ENCODE measurements around the gene ENSA.
"Not testable (repeated sequence)": the region's sequence is repeated elsewhere in the genome, so short reads cannot be mapped to it uniquely, and the experiment has no call there.

ENSA gene

GRCh38 chr1:150629115-150629928 is at the start of gene ENSA:
TSS of gene ENSA (minus strand) at chr1:150629612. CDS start at chr1:150629470, 142 bp downstream.
- DNase-seq (ENCODE audit: low read depth in 2 of 2): peak; percentile 94 to 95

DNA sequence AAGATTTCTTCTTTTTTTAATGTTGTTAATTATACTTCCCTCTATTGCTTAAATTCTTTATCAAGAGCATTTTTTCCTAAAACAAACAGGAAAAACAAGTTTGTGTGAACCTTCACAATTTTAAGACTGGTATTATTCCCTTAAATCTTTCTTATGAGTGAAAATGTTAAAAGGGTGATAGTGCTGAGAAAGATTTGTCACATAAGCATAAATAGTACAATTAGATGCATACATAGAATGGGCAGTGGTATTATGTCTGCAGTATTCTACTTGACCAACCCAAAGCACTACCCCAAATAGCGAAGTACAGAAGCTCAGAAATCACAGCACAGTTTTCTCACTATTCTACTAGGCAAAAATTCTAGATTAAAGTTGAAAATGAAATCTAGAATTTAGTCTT is 49.6 kb upstream of the ENSA start:
- DNase-seq (ENCODE audit: low read depth in 2 of 2): no peak

- DNase-seq (ENCODE audit: low read depth in 2 of 2): no peak
Measured at GRCh38 chr1:150674881-150675280, 45.5 kb upstream of the ENSA start.

DNA sequence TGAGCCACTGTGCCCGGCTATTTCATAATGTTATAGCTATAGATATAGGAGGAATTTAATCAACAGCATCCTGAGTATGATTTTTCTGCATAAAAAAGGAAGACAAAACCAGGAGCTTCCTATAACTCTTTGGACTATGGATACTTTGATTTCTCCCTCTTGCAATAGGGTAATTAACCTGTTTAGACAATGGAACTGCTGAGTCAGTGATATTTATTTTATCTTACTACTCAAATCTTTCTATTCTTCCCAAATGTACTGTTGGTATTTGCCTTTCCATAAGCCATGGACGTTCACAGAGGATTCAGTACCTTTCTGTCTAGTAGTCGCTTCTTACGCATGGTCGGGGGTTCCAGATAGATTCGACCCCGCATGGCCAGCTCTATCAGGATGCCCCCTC is 33.9 kb upstream of the ENSA start:
- no peak for DNase-seq (ENCODE audit: low read depth in 2 of 2)

- DNase-seq (ENCODE audit: low read depth in 2 of 2): no peak
Measured at GRCh38 chr1:150662811-150663210, 33.4 kb upstream of the ENSA start.

GRCh38 chr1:150661156-150661555 is 31.7 kb upstream of the ENSA start:
- DNase-seq (ENCODE audit: low read depth in 2 of 2): no peak

DNA sequence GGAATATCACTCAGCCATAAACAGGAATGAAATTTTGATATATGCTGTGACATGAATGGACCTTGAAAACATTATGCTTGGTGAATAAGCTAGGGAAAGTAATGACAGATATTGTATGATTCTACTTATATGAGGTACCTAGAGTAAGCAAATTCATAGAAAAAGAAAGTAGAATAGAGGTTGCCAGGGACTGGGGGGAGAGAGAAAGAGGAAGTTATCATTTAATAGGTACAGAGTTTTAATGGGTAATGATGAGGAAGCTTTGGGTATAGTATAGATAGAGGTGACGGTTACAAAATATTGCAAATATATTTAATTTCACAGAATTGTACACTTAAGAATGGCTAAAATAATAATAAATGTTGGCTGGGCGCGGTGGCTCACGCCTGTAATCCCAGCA is 31.2 kb upstream of the ENSA start:
- DNase-seq (ENCODE audit: low read depth in 2 of 2): no peak

- not testable (repeated sequence) for DNase-seq (ENCODE audit: low read depth in 2 of 2)
Measured at GRCh38 chr1:150657064-150657463, 27.7 kb upstream of the ENSA start.

- not testable (repeated sequence) for DNase-seq (ENCODE audit: low read depth in 2 of 2)
Measured at GRCh38 chr1:150654635-150655034, 25.2 kb upstream of the ENSA start.

DNA sequence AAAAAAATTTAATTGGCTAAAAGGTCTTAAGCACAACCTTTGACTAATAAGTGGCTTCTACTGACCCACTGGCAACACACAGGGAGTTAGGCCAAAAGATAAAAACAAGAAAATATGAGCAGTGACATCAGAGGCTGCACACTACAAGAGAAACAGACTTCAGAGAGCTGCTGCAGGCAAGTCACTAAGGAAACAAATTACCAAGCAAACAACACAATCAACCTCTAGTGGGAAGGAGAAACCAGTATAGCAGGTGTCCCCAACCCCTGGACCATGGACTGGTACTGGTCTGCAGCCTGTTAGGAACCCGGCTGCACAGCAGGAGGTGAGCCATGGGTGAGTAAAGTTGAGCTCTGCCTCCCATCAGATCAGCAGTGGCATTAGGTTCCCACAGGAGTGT is 20.8 kb upstream of the ENSA start:
- DNase-seq (ENCODE audit: low read depth in 2 of 2): no peak

- DNase-seq (ENCODE audit: low read depth in 2 of 2): no peak
Measured at GRCh38 chr1:150649441-150650075, 20.1 kb upstream of the ENSA start.

- no peak for DNase-seq (ENCODE audit: low read depth in 2 of 2)
Measured at GRCh38 chr1:150642296-150642695, 12.9 kb upstream of the ENSA start.

DNA sequence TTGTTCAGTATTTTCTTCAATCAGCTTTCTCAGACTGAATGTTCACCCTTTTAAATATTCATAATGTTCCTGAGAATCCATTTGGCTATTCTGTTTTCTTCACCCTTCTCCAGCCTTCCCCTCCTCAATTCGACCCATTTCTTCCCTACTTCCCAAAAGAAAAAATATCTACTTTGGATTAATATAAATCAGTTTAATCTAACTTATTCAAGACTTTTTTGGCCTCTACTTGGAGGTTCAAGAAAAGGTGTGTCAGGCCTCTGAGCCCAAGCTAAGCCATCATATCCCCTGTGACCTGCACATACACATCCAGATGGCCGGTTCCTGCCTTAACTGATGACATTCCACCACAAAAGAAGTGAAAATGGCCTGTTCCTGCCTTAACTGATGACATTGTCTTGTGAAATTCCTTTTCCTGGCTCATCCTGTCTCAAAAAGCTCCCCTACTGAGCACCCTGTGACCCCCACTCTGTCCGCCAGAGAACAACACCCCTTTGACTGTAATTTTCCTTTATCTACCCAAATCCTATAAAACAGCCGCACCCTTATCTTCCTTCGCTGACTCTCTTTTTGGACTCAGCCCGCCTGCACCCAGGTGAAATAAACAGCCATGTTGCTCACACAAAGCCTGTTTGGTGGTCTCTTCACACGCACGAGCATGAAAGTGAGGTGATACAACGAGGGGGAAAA is 11.9 kb upstream of the ENSA start:
- not testable (repeated sequence) for DNase-seq (ENCODE audit: low read depth in 2 of 2)

GRCh38 chr1:150638430-150638829 is 9.0 kb upstream of the ENSA start:
- not testable (repeated sequence) for DNase-seq (ENCODE audit: low read depth in 2 of 2)

- DNase-seq (ENCODE audit: low read depth in 2 of 2): not testable (repeated sequence)
Measured at GRCh38 chr1:150634839-150635622, 5.6 kb upstream of the ENSA start.

- DNase-seq (ENCODE audit: low read depth in 2 of 2): no peak
Measured at GRCh38 chr1:150628766-150629114, 672 bp downstream of the ENSA start.

- DNase-seq (ENCODE audit: low read depth in 2 of 2): no peak
Measured at GRCh38 chr1:150627826-150628410, 1.5 kb downstream of the ENSA start.

- peak in 1 of 2 donors; percentile 36 for DNase-seq (ENCODE audit: low read depth in 2 of 2)
Measured at GRCh38 chr1:150626150-150626549, 3.3 kb downstream of the ENSA start.

- DNase-seq (ENCODE audit: low read depth in 2 of 2): not testable (repeated sequence)
Measured at GRCh38 chr1:150624546-150624945, 4.9 kb downstream of the ENSA start.

- not testable (repeated sequence) for DNase-seq (ENCODE audit: low read depth in 2 of 2)
Measured at GRCh38 chr1:150624134-150624533, 5.3 kb downstream of the ENSA start.

DNA sequence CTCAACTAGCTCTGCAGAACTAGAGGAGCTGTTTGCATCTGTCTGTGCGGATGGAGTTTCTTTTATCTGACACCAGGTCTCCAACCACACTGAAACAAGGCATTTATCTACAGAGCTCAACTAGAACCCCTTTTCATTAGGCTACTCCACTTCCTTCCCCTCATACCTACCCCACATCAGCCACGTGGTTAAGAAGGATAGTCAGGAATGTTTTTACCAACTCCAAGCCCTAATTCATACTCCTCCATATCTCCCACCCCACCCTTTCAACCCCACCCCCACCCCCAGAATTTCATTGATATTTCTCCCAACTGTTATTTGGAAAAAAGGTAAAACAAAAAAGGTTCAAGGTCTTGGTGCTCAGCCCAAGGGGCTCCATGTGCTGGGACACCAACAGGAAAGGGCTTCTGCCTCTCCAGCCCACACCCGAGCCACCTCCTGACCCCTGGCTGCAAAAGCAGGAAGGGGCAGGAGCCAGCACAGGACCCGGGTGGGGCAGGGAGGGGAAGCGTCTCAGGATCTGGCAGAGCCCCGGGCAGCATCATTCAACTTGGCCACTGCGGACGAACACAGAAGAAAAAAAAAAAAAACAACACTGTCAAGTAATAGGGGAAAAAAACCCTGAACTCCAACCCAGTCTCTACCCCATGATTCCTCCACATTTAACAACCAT is 7.0 kb downstream of the ENSA start:
- no peak for DNase-seq (ENCODE audit: low read depth in 2 of 2)

Data from stimulated activated CD4-positive, alpha-beta T cell treated with anti-CD3 and anti-CD28 coated beads, Interleukin-15, amount 100 ng/mL, for 48 hours (primary cell).